ENCODE measurements around the gene UBA52.
"Not testable (repeated sequence)": the region's sequence is repeated elsewhere in the genome, so short reads cannot be mapped to it uniquely, and the experiment has no call there.

Gene UBA52

GRCh38 chr19:18593367-18594095 is 21.9 kb downstream of the UBA52 start:
- DNase-seq (ENCODE audit: low spot score): peak; percentile 38

- DNase-seq (ENCODE audit: low spot score): peak; percentile 96
Measured at GRCh38 chr19:18594096-18594823, 22.6 kb downstream of the UBA52 start.

- no peak for DNase-seq (ENCODE audit: low spot score)
Measured at GRCh38 chr19:18594824-18595373, 23.2 kb downstream of the UBA52 start.

GRCh38 chr19:18595475-18595874 is 23.8 kb downstream of the UBA52 start:
- DNase-seq (ENCODE audit: low spot score): no peak

- peak; percentile 60 for DNase-seq (ENCODE audit: low spot score)
Measured at GRCh38 chr19:18596752-18597157, 25.1 kb downstream of the UBA52 start.

- peak; percentile 20 for DNase-seq (ENCODE audit: low spot score)
Measured at GRCh38 chr19:18597809-18598660, 26.4 kb downstream of the UBA52 start.

GRCh38 chr19:18599485-18599884 is 27.8 kb downstream of the UBA52 start:
- no peak for DNase-seq (ENCODE audit: low spot score)

- DNase-seq (ENCODE audit: low spot score): not testable (repeated sequence)
Measured at GRCh38 chr19:18600692-18601397, 29.2 kb downstream of the UBA52 start.

GRCh38 chr19:18601875-18602274 is 30.2 kb downstream of the UBA52 start:
- DNase-seq (ENCODE audit: low spot score): no peak

GRCh38 chr19:18603255-18603957 is 31.7 kb downstream of the UBA52 start:
- peak; percentile 77 for DNase-seq (ENCODE audit: low spot score)

GRCh38 chr19:18603958-18604819 is 32.5 kb downstream of the UBA52 start:
- DNase-seq (ENCODE audit: low spot score): peak; percentile 6

- DNase-seq (ENCODE audit: low spot score): no peak
Measured at GRCh38 chr19:18604820-18605159, 33.1 kb downstream of the UBA52 start.

- no peak for DNase-seq (ENCODE audit: low spot score)
Measured at GRCh38 chr19:18605196-18605545, 33.5 kb downstream of the UBA52 start.

- DNase-seq (ENCODE audit: low spot score): peak; percentile 33
Measured at GRCh38 chr19:18605546-18606280, 34.1 kb downstream of the UBA52 start.

GRCh38 chr19:18606281-18607225 is 34.9 kb downstream of the UBA52 start, which contains the start of gene CRLF1:
Gene CRLF1, minus strand, starts transcription at chr19:18606799. Its CDS starts 143 bp downstream, at chr19:18606656.
- DNase-seq (ENCODE audit: low spot score): peak; percentile 47

- DNase-seq (ENCODE audit: low spot score): peak; percentile 35
Measured at GRCh38 chr19:18607226-18608101, 35.8 kb downstream of the UBA52 start.
